Effector memory CD4-positive, alpha-beta T cell (primary cell): ENCODE data around the gene VWA1.

Experiments
- DNase-seq, 3 donors: peaks; one replicate each; pipeline ENCODE4 v3.0.0-alpha.2; 2020
- H3K27ac ChIP-seq: 2 replicates; pipeline ENCODE4 v1.7.0; 2013; ENCODE audit warnings: mild to moderate bottlenecking, low read length, moderate library complexity; ENCODE audit not compliant: insufficient read depth, poor library complexity, severe bottlenecking
- H3K27me3 ChIP-seq: replicated peaks from 2 replicates; pipeline ENCODE4 v1.7.0; 2013; ENCODE audit warnings: mild to moderate bottlenecking, low read length; ENCODE audit not compliant: insufficient read depth, control insufficient read depth, poor library complexity, severe bottlenecking
- H3K36me3 ChIP-seq: 2 replicates; pipeline ENCODE4 v1.7.0; 2013; ENCODE audit warnings: mild to moderate bottlenecking, low read length, moderate library complexity; ENCODE audit not compliant: control insufficient read depth, insufficient read depth
- H3K4me1 ChIP-seq: 2 replicates; pipeline ENCODE4 v1.7.0; 2013; ENCODE audit warnings: low read length, mild to moderate bottlenecking; ENCODE audit not compliant: control insufficient read depth, insufficient read depth, poor library complexity, severe bottlenecking
- H3K4me3 ChIP-seq: 2 replicates; pipeline ENCODE4 v1.7.0; 2013; ENCODE audit warnings: low read length, low read depth, mild to moderate bottlenecking; ENCODE audit not compliant: insufficient read depth, poor library complexity, severe bottlenecking
- H3K9me3 ChIP-seq: 2 replicates; pipeline ENCODE4 v1.7.0; 2013; ENCODE audit warnings: mild to moderate bottlenecking, low read length, moderate library complexity; ENCODE audit not compliant: control insufficient read depth

The VWA1 gene

GRCh38 chr1:1435911-1436629, 580 bp downstream of the VWA1 start:
- H3K4me3 ChIP-seq, result peak overlapping the region; percentile 25
- no peaks in the 10 kb centered on the region for H3K36me3 ChIP-seq
- no peaks in the 10 kb centered on the region for H3K9me3 ChIP-seq
- H3K4me1 ChIP-seq, result peaks cover 13% of the 10 kb centered on the region
- H3K27ac ChIP-seq, result no peak overlapping the region
- peaks cover 53% of the 10 kb centered on the region for H3K27me3 ChIP-seq
- no peak for DNase-seq

GRCh38 chr1:1436630-1437032, 1.1 kb downstream of the VWA1 start:
- Histone ChIP-seq H3K36me3 (no peaks in the 10 kb centered on the region), H3K4me3 (no peak overlapping the region), H3K27ac (no peak overlapping the region), H3K9me3 (no peaks in the 10 kb centered on the region), H3K4me1 (peaks cover 13% of the 10 kb centered on the region), H3K27me3 (peaks cover 53% of the 10 kb centered on the region)
- DNase-seq, result no peak

- Histone ChIP-seq H3K36me3 (no peaks in the 10 kb centered on the region), H3K4me1 (peaks cover 13% of the 10 kb centered on the region), H3K4me3 (no peak overlapping the region), H3K27me3 (peaks cover 53% of the 10 kb centered on the region), H3K27ac (no peak overlapping the region), H3K9me3 (no peaks in the 10 kb centered on the region)
- no peak for DNase-seq
These were observed 1.8 kb downstream of the VWA1 start for GRCh38 chr1:1437033-1437903.

GRCh38 chr1:1437904-1438376, 2.5 kb downstream of the VWA1 start:
- Histone ChIP-seq H3K4me3 (no peak overlapping the region), H3K9me3 (no peaks in the 10 kb centered on the region), H3K4me1 (peaks cover 13% of the 10 kb centered on the region), H3K36me3 (no peaks in the 10 kb centered on the region), H3K27ac (no peak overlapping the region), H3K27me3 (peaks cover 50% of the 10 kb centered on the region)
- DNase-seq, result no peak

- DNase-seq, result no peak
- H3K27me3 ChIP-seq, result peaks cover 50% of the 10 kb centered on the region
These were observed 3.3 kb downstream of the VWA1 start for GRCh38 chr1:1438531-1439381.

GRCh38 chr1:1439546-1440261, 4.2 kb downstream of the VWA1 start:
- Histone ChIP-seq H3K27me3 (peaks cover 46% of the 10 kb centered on the region), H3K27ac (no peak overlapping the region), H3K4me1 (peaks cover 13% of the 10 kb centered on the region), H3K4me3 (no peak overlapping the region), H3K9me3 (no peaks in the 10 kb centered on the region), H3K36me3 (no peaks in the 10 kb centered on the region)
- DNase-seq, result no peak

More at GRCh38 chr1:1438531-1439381, 3.3 kb downstream of the VWA1 start:
- H3K4me1 ChIP-seq, result peaks cover 13% of the 10 kb centered on the region
- H3K4me3 ChIP-seq, result no peak overlapping the region
- no peak overlapping the region for H3K27ac ChIP-seq
- no peaks in the 10 kb centered on the region for H3K9me3 ChIP-seq
- no peaks in the 10 kb centered on the region for H3K36me3 ChIP-seq

- peaks cover 39% of the 10 kb centered on the region for H3K27me3 ChIP-seq
- H3K9me3 ChIP-seq, result no peaks in the 10 kb centered on the region
- no peak overlapping the region for H3K4me3 ChIP-seq
- no peak overlapping the region for H3K27ac ChIP-seq
- no peak for DNase-seq
- H3K36me3 ChIP-seq, result no peaks in the 10 kb centered on the region
- peaks cover 13% of the 10 kb centered on the region for H3K4me1 ChIP-seq
These were observed 4.9 kb downstream of the VWA1 start for GRCh38 chr1:1440262-1441001.

- no peak overlapping the region for H3K27ac ChIP-seq
These were observed 5.8 kb downstream of the VWA1 start for GRCh38 chr1:1441002-1441888.

More at GRCh38 chr1:1441002-1441888, 5.8 kb downstream of the VWA1 start:
- Histone ChIP-seq H3K9me3 (no peaks in the 10 kb centered on the region), H3K4me3 (no peak overlapping the region), H3K36me3 (no peaks in the 10 kb centered on the region), H3K27me3 (peaks cover 34% of the 10 kb centered on the region), H3K4me1 (peaks cover 8% of the 10 kb centered on the region)
- DNase-seq, result peak; percentile 13 to 28 (median 14)
